H9 (cell line): ENCODE results near the gene POLR2L. TPM values are rescaled to one million over a fixed set of nuclear protein-coding genes. Genes with fewer than 3 reads are reported as not detected.

Source experiments
- DNase-seq: peaks from one replicate; pipeline ENCODE4 v3.0.0-alpha.2; 2017
- H2AFZ ChIP-seq: one replicate; pipeline ENCODE4 v1.6.1; 2013; ENCODE audit warnings: mild to moderate bottlenecking, low read length, control low read depth, moderate library complexity
- H2AK5ac ChIP-seq: 2 replicates; pipeline ENCODE4 v1.6.1; 2013; ENCODE audit warnings: low read length, control low read depth, mixed read lengths; ENCODE audit not compliant: insufficient read length
- H2BK120ac ChIP-seq: one replicate; pipeline ENCODE4 v1.6.1; 2013; ENCODE audit warnings: low read depth, mild to moderate bottlenecking, low read length, control low read depth, inconsistent platforms; ENCODE audit not compliant: poor library complexity, severe bottlenecking
- H2BK12ac ChIP-seq: 2 replicates; pipeline ENCODE4 v1.6.1; 2013; ENCODE audit warnings: low read length, control low read depth, mixed read lengths, low read depth; ENCODE audit not compliant: insufficient read length
- H2BK15ac ChIP-seq: 2 replicates; pipeline ENCODE4 v1.6.1; 2013; ENCODE audit warnings: low read depth, low read length, control low read depth
- H2BK20ac ChIP-seq: one replicate; pipeline ENCODE4 v1.6.1; 2013; ENCODE audit warnings: low read depth, mild to moderate bottlenecking, low read length, control low read depth, inconsistent platforms; ENCODE audit not compliant: poor library complexity, severe bottlenecking
- H2BK5ac ChIP-seq: 2 replicates; pipeline ENCODE4 v1.6.1; 2013; ENCODE audit warnings: low read length, control low read depth, mixed read lengths; ENCODE audit not compliant: insufficient read length
- H3K14ac ChIP-seq: 2 replicates; pipeline ENCODE4 v1.6.1; 2013; ENCODE audit warnings: low read length, control low read depth; ENCODE audit not compliant: insufficient read depth
- H3K18ac ChIP-seq: 2 replicates; pipeline ENCODE4 v1.6.1; 2013; ENCODE audit warnings: low read depth, mild to moderate bottlenecking, mixed read lengths, low read length, control low read depth; ENCODE audit not compliant: insufficient read length
- H3K23ac ChIP-seq: 2 replicates; pipeline ENCODE4 v1.6.1; 2013; ENCODE audit warnings: low read length, control low read depth, mixed read lengths, low read depth; ENCODE audit not compliant: insufficient read length
- H3K23me2 ChIP-seq: 2 replicates; pipeline ENCODE4 v1.6.1; 2013; ENCODE audit warnings: low read depth, mild to moderate bottlenecking, mixed read lengths, low read length, control low read depth; ENCODE audit not compliant: insufficient read length, poor library complexity, severe bottlenecking
- H3K27ac ChIP-seq: 2 replicates; pipeline ENCODE4 v1.5.1; 2013; ENCODE audit warnings: low read length, control low read depth, mixed read lengths, low read depth; ENCODE audit not compliant: insufficient read length
- H3K27me3 ChIP-seq: 2 replicates; pipeline ENCODE4 v1.6.1; 2013; ENCODE audit warnings: low read length, control low read depth, inconsistent platforms; ENCODE audit not compliant: insufficient read depth
- H3K4ac ChIP-seq: 2 replicates; pipeline ENCODE4 v1.6.1; 2013; ENCODE audit warnings: low read depth, mild to moderate bottlenecking, control low read depth, inconsistent platforms, low read length, moderate library complexity
- H3K4me1 ChIP-seq: 2 replicates; pipeline ENCODE4 v1.6.1; 2013; ENCODE audit warnings: low read length, control low read depth, inconsistent platforms; ENCODE audit not compliant: insufficient read depth
- H3K4me2 ChIP-seq: 2 replicates; pipeline ENCODE4 v1.6.1; 2013; ENCODE audit warnings: low read length, control low read depth, mixed read lengths; ENCODE audit not compliant: insufficient read length, insufficient read depth
- H3K56ac ChIP-seq: 2 replicates; pipeline ENCODE4 v1.6.1; 2013; ENCODE audit warnings: low read depth, mild to moderate bottlenecking, mixed read lengths, low read length, control low read depth; ENCODE audit not compliant: insufficient read length
- H3K79me1 ChIP-seq: 2 replicates; pipeline ENCODE4 v1.6.1; 2013; ENCODE audit warnings: low read depth, mild to moderate bottlenecking, moderate library complexity, low read length, control low read depth, inconsistent platforms; ENCODE audit not compliant: insufficient read depth, poor library complexity, severe bottlenecking
- H3K79me2 ChIP-seq: 2 replicates; pipeline ENCODE4 v1.6.1; 2013; ENCODE audit warnings: low read length, control low read depth, inconsistent platforms; ENCODE audit not compliant: insufficient read depth
- H3K9ac ChIP-seq: 2 replicates; pipeline ENCODE4 v1.6.1; 2013; ENCODE audit warnings: low read length, control low read depth, mixed read lengths; ENCODE audit not compliant: insufficient read length; ENCODE audit errors: extremely low read depth
- H3K9me3 ChIP-seq: one replicate; pipeline ENCODE4 v1.6.1; 2013; ENCODE audit warnings: low read depth, low read length, inconsistent platforms; ENCODE audit not compliant: control insufficient read depth
- H3T11ph ChIP-seq: one replicate; pipeline ENCODE4 v1.6.1; 2013; ENCODE audit warnings: mild to moderate bottlenecking, low read length, control low read depth, inconsistent platforms
- H4K20me1 ChIP-seq: one replicate; pipeline ENCODE4 v1.6.1; 2013; ENCODE audit not compliant: control insufficient read depth, insufficient read length, insufficient read depth
- H4K5ac ChIP-seq: 2 replicates; pipeline ENCODE4 v1.6.1; 2013; ENCODE audit warnings: low read depth, mild to moderate bottlenecking, mixed read lengths, low read length, control low read depth; ENCODE audit not compliant: insufficient read length
- H4K8ac ChIP-seq: replicated peaks from 2 replicates; pipeline ENCODE4 v1.6.1; 2013; ENCODE audit warnings: low read length, control low read depth, mixed read lengths, low read depth; ENCODE audit not compliant: insufficient read length
- H4K91ac ChIP-seq: 2 replicates; pipeline ENCODE4 v1.6.1; 2013; ENCODE audit warnings: low read depth, mild to moderate bottlenecking, moderate library complexity, mixed read lengths, low read length, control low read depth; ENCODE audit not compliant: insufficient read length
- H3K27ac Mint-ChIP-seq, 3 experiments: 2 replicates in 2 of 3; 3 replicates in 1 of 3; pipeline ENCODE4 v1.8.0; 2020 to 2021; ENCODE audit warnings: mixed read lengths in 3 of 3, mild to moderate bottlenecking in 1 of 3, moderate library complexity in 1 of 3
- H3K27me3 Mint-ChIP-seq: 2 replicates; pipeline ENCODE4 v1.8.0; 2021; ENCODE audit warnings: low read depth, mild to moderate bottlenecking, moderate library complexity, mixed read lengths
- H3K36me3 Mint-ChIP-seq, 3 experiments: 2 replicates in 2 of 3; 3 replicates in 1 of 3; pipeline ENCODE4 v1.8.0; 2020 to 2021; ENCODE audit warnings: low read depth in 3 of 3, mixed read lengths in 3 of 3; ENCODE audit not compliant: insufficient read depth in 1 of 3
- H3K4me1 Mint-ChIP-seq, 2 experiments: 2 replicates each; pipeline ENCODE4 v1.8.0; 2020; ENCODE audit warnings: mixed read lengths in 2 of 2
- H3K4me3 Mint-ChIP-seq, 2 experiments: 2 replicates in 1 of 2; 3 replicates in 1 of 2; pipeline ENCODE4 v1.8.0; 2020 to 2021; ENCODE audit warnings: mild to moderate bottlenecking in 2 of 2, mixed read lengths in 2 of 2, moderate library complexity in 1 of 2
- H3K9me3 Mint-ChIP-seq, 2 experiments: 2 replicates in 1 of 2; 3 replicates in 1 of 2; pipeline ENCODE4 v1.8.0; 2020; ENCODE audit warnings: mild to moderate bottlenecking in 2 of 2, mixed read lengths in 2 of 2, moderate library complexity in 1 of 2
- WGBS: extraction: QIAGEN DNeasy Blood & Tissue Kit; methylation state at CpG from one replicate; pipeline ENCODE4 v1.1.7; 2013; ENCODE audit warnings: missing lambda C conversion rate, low lambda C conversion rate, mixed read lengths; ENCODE audit not compliant: insufficient read length; ENCODE audit errors: extremely low coverage; 5-methylcytosine and 5-hydroxymethylcytosine counted together
- total RNA-seq: library from RNA; stranded (reverse); gene quantifications from 2 replicates; pipeline ENCODE4 v1.2.1, GENCODE V29; 2021
- TF ChIP-seq, protein P1 (sequence below): fragments of 200-600 bp; sonication (generic); conservative IDR thresholded peaks from 3 replicates; pipeline ENCODE4 v1.8.0; 2021; ENCODE audit warnings: antibody characterized with exemption, mild to moderate bottlenecking

POLR2L gene
- total RNA-seq, 1 experiment from 2014 or later = 135 TPM

- Histone ChIP-seq H3K4me2 (no peak overlapping the region), H3K56ac (no peak overlapping the region), H3K23ac (no peak overlapping the region), H4K20me1 (no peaks in the 10 kb centered on the region), H3K4me1 (no peaks in the 10 kb centered on the region; the same call in 1 of the 2 replicates), H3K4ac (no peak overlapping the region), H3K79me1 (no peaks in the 10 kb centered on the region), H3K9me3 (no peaks in the 10 kb centered on the region), H3K18ac (no peak overlapping the region), H3K14ac (no peak overlapping the region), H3K9ac (no peak overlapping the region), H2BK12ac (no peak overlapping the region), H2BK5ac (no peak overlapping the region), H2BK15ac (no peak overlapping the region), H4K8ac (no peak overlapping the region), H3K27me3 (peaks cover 5% of the 10 kb centered on the region; the same call in 1 of the 2 replicates), H4K5ac (no peak overlapping the region), H3T11ph (no peak overlapping the region), H2AK5ac (no peak overlapping the region), H2AFZ (no peak overlapping the region), H3K23me2 (peaks cover 24% of the 10 kb centered on the region), H2BK20ac (no peak overlapping the region), H3K79me2 (no peaks in the 10 kb centered on the region), H2BK120ac (no peak overlapping the region), H3K27ac (no peak overlapping the region), H4K91ac (no peak overlapping the region)
- Mint-ChIP-seq H3K9me3 (no peaks in the 10 kb centered on the region; a peak in 1 of 5 replicates), H3K27me3 (peaks cover 24% of the 10 kb centered on the region), H3K4me3 (peak overlapping the region; percentile 59 to 78), H3K36me3 (peaks cover 0 to 26% (median 13%) of the 10 kb centered on the region in 3 experiments), H3K4me1 (peaks cover 23 to 31% of the 10 kb centered on the region in 2 experiments), H3K27ac (no peak overlapping the region)
- no CpG with 5 or more reads among the region's 9 CpGs for WGBS
- DNase-seq = no peak
- TF ChIP-seq, protein P1, sequence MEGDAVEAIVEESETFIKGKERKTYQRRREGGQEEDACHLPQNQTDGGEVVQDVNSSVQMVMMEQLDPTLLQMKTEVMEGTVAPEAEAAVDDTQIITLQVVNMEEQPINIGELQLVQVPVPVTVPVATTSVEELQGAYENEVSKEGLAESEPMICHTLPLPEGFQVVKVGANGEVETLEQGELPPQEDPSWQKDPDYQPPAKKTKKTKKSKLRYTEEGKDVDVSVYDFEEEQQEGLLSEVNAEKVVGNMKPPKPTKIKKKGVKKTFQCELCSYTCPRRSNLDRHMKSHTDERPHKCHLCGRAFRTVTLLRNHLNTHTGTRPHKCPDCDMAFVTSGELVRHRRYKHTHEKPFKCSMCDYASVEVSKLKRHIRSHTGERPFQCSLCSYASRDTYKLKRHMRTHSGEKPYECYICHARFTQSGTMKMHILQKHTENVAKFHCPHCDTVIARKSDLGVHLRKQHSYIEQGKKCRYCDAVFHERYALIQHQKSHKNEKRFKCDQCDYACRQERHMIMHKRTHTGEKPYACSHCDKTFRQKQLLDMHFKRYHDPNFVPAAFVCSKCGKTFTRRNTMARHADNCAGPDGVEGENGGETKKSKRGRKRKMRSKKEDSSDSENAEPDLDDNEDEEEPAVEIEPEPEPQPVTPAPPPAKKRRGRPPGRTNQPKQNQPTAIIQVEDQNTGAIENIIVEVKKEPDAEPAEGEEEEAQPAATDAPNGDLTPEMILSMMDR = no peak
These were observed 16.1 kb downstream of the POLR2L start for GRCh38 chr11:826227-826621.
